GM10266 (cell line): ENCODE measurements around the gene MCUR1.
"Not testable (repeated sequence)": the region's sequence is repeated elsewhere in the genome, so short reads cannot be mapped to it uniquely, and the experiment has no call there.

Experiments
- DNase-seq: peaks from one replicate; pipeline ENCODE4 v3.0.0; 2012; ENCODE audit errors: extremely low spot score
- CTCF ChIP-seq: IDR thresholded peaks from 2 replicates; pipeline ENCODE4 v1.5.1; 2012; ENCODE audit warnings: mild to moderate bottlenecking, low read depth; ENCODE audit not compliant: control insufficient read depth, insufficient read depth; ENCODE audit errors: missing control alignments

Gene MCUR1

GRCh38 chr6:13789746-13790145, 24.6 kb downstream of the MCUR1 start:
- TF ChIP-seq CTCF, result no peak
- DNase-seq, result no peak

- no peak for DNase-seq
- no peak for TF ChIP-seq CTCF
These were observed 25.5 kb downstream of the MCUR1 start for GRCh38 chr6:13788820-13789219.

DNA sequence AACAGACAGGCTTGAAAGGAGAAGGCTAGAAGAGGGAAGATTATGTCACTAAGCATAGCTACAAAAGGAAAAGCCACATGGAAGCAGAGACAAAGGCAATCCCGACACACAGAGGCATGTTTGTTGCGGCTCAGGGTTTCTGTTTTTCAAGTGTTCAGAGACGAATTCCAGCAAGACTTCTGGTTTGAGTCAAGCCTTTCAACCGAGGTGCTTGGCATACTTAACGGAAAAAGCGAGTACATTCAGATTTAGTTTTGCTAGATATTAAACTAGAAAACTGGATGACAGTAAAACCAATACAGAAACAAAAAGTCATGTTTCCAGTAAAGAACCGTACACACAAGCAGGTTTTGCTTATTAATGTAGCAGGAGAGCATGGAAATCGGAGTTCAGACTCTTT, 27.2 kb downstream of the MCUR1 start:
- TF ChIP-seq CTCF, result no peak
- DNase-seq, result no peak

DNA sequence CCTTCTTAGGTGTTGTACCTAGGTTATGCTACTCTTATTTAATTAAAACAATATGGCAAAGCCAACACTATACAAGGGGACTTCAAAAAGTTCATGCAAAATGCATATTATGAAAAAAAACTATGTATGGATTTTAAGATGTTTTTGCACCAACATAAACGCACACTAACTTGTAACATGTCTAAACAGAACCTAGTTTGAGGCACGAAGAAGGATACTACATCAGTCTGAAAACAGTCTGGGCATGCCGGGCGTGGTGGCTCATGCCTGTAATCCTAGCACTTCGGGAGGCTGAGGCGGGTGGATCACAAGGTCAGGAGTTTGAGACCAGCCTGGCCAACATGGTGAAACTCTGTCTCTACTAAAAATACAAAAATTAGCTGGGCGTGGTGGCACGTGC, 34.2 kb downstream of the MCUR1 start:
- peak; percentile 1 for DNase-seq

GRCh38 chr6:13778028-13778427, 36.3 kb downstream of the MCUR1 start:
- no peak for TF ChIP-seq CTCF
- no peak for DNase-seq

DNA sequence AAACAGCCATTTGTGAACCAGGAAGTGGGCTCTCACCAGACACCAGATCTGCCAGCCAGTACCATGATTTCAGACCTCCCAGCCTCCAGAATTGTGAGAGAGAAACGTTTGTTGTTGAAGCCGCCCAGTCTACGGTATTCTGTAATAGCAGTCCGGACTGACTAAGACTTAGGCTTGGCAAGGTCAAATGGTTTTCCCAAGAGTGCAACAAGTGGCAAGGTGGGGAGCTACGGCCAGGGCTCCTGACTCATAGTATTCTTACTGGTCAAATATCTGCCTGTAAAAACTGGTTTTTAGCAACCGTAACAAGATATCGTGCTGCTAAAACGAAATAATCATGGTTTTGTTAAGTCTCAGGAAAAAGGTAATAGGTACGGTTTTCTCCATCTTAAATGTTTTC, 37.8 kb downstream of the MCUR1 start:
- TF ChIP-seq CTCF, result no peak
- no peak for DNase-seq

DNA sequence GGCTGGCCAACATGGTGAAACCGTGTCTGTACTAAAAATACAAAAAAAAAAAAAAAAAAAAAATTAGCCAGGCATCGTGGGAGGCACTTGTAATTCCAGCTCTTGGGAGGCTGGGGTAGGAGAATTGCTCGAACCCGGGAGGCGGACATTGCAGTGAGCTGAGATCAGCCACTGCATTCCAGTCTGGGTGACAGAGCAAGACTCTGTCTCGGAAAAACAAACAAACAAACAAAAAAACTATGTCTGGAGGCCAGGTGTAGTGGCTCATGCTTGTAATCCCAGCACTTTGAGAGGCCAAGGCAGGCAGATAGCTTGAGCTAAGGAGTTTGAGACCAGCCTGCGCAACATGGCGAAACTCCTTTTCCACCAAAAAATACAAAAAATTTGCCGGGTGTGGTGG, 38.9 kb downstream of the MCUR1 start:
- not testable (repeated sequence) for DNase-seq

DNA sequence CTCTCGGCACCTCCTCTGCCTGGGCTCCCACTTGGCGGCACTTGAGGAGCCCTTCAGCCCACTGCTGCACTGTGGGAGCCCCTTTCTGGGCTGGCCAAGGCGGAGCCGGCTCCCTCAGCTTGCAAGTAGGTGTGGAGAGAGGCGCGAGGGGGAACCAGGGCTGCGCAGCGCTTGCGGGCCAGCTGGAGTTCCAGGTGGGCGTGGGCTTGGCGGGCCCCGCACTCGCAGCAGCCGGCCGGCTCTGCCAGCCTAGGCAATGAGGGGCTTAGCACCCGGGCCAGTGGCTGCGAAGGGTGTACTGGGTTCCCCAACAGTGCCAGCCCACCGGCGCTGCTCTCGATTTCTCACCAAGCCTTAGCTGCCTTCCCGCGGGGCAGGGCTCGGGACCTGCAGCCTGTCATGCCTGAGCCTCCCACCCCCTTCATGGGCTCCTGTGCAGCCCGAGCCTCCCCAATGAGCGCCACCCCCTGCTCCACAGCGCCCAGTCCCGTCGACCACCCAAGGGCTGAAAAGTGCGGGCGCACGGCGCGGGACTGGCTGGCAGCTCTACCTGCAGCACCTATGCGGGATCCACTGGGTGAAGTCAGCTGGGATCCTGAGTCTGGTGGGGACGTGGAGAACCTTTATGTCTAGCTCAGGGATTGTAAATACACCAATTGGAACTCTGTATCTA, 41.9 kb downstream of the MCUR1 start:
- DNase-seq, result not testable (repeated sequence)

- TF ChIP-seq CTCF, result no peak
- no peak for DNase-seq
These were observed 44.7 kb downstream of the MCUR1 start for GRCh38 chr6:13769655-13770053.
